Vagina (tissue), 2 donors: ENCODE data around the gene GRAMD1B. TPM values are rescaled to one million over a fixed set of nuclear protein-coding genes. Genes with fewer than 3 reads are reported as not detected.

Experiments
- DNase-seq, 2 donors: peaks; one replicate each; pipeline ENCODE4 v3.0.0-alpha.2; 2017; ENCODE audit errors: extremely low spot score in 2 of 2
- H3K27ac ChIP-seq: fragments of 200-600 bp; sonication (generic); one replicate; pipeline ENCODE4 v1.5.1; 2019
- H3K27me3 ChIP-seq: fragments of 200-600 bp; sonication (generic); one replicate; pipeline ENCODE4 v1.5.1; 2019
- H3K36me3 ChIP-seq, 2 donors: fragments of 200-600 bp; sonication (generic); one replicate each; pipeline ENCODE4 v1.5.1; 2017 to 2019
- H3K4me1 ChIP-seq: fragments of 200-600 bp; sonication (generic); one replicate; pipeline ENCODE4 v1.5.1; 2019
- H3K4me3 ChIP-seq, 2 donors: fragments of 200-600 bp; sonication (generic); 1 replicate in 1 of 2; 2 replicates in 1 of 2; pipeline ENCODE4 v1.5.1; 2016 to 2019
- H3K9me3 ChIP-seq: fragments of 200-600 bp; sonication (generic); one replicate; pipeline ENCODE4 v1.5.1; 2019
- POLR2A ChIP-seq, 2 donors: fragments of 450-650 bp; IDR thresholded peaks; one replicate each; pipeline ENCODE4 v1.6.1; 2017; ENCODE audit warnings: antibody characterized with exemption in 2 of 2, mild to moderate bottlenecking in 2 of 2, moderate library complexity in 2 of 2
- POLR2AphosphoS5 ChIP-seq, 2 donors: sonication (generic); formaldehyde crosslinking; IDR thresholded peaks; one replicate each; pipeline ENCODE4 v1.9.0; 2017; ENCODE audit warnings: antibody characterized with exemption in 2 of 2, mild to moderate bottlenecking in 2 of 2, low read depth in 1 of 2; ENCODE audit not compliant: insufficient read depth in 1 of 2
- intact Hi-C: fragments of 100-400 bp; cut with DNase I; formaldehyde crosslinking; loops from one replicate; pipeline ENCODE4 v1.15.1; 2023
- total RNA-seq: library from RNA; depleted of rRNA; stranded (reverse); fragments of >200 nt; gene quantifications from one replicate; pipeline ENCODE4 v1.2.3, GENCODE V29; 2016
- TF ChIP-seq, protein P1 (sequence below), 3 experiments: fragments of 450-650 bp in 2 of 3; fragments of 200-600 bp in 1 of 3; sonication (generic) in 1 of 3; IDR thresholded peaks; one replicate each; pipeline ENCODE4 v1.5.1; 2017 to 2019; ENCODE audit warnings: antibody characterized with exemption in 3 of 3, mild to moderate bottlenecking in 2 of 3, moderate library complexity in 2 of 3

GRAMD1B gene
- total RNA-seq, 1 donor from 2014 or later: 4.9 TPM

DNA sequence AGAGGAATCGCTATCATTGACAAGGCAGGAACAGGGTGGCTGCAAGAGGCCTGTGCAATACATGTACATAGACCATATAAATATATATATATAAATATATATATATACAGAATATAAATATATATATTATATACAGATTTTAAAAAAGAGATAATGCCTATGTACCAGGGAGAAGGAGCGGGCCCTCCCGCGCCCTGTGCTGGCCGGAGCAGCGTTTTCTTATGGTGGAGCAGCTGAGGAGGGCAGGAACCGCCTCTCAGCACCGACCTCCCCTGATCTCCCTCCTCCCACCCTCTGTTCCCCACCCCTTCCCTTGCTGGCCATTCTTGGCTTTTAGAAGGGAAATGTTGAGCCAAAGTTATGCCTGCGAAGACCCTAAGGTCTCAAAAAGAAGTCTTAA lies 192.5 kb downstream of the GRAMD1B start:
- intact Hi-C loops: no loop called here
- TF ChIP-seq POLR2AphosphoS5 (IDR thresholded peaks at IDR 0.05; ENCODE audit: insufficient read depth in 1 of 2, low read depth in 1 of 2) (no peak), POLR2A (IDR thresholded peaks at IDR 0.05) (no peak)
- TF ChIP-seq, protein P1, sequence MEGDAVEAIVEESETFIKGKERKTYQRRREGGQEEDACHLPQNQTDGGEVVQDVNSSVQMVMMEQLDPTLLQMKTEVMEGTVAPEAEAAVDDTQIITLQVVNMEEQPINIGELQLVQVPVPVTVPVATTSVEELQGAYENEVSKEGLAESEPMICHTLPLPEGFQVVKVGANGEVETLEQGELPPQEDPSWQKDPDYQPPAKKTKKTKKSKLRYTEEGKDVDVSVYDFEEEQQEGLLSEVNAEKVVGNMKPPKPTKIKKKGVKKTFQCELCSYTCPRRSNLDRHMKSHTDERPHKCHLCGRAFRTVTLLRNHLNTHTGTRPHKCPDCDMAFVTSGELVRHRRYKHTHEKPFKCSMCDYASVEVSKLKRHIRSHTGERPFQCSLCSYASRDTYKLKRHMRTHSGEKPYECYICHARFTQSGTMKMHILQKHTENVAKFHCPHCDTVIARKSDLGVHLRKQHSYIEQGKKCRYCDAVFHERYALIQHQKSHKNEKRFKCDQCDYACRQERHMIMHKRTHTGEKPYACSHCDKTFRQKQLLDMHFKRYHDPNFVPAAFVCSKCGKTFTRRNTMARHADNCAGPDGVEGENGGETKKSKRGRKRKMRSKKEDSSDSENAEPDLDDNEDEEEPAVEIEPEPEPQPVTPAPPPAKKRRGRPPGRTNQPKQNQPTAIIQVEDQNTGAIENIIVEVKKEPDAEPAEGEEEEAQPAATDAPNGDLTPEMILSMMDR (IDR thresholded peaks at IDR 0.05): no peak
- no peak for DNase-seq
- Histone ChIP-seq H3K4me1 (no peaks in the 10 kb centered on the region), H3K36me3 (no peaks in the 10 kb centered on the region), H3K9me3 (no peaks in the 10 kb centered on the region), H3K27ac (no peak overlapping the region), H3K4me3 (no peak overlapping the region), H3K27me3 (no peaks in the 10 kb centered on the region)

DNA sequence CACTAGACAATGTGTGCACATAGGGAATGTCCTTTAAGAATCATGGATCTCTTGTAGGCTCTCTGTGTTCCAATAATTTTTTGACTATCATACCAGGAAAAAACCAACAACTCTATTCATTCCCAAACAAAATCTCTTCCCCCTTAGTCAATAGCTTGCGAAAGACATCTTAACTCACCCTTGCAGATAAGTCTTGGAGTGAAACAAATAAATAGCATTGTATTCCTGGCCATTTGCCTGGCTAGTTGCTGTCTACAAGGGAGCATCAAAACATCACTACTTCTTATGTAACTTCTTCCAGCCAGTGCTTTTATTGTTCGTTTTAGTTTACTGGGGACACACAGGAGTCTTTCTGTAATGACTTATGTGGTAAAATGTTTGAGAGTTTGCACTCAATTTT lies 194.9 kb downstream of the GRAMD1B start:
- Histone ChIP-seq H3K36me3 (no peaks in the 10 kb centered on the region), H3K4me3 (no peak overlapping the region), H3K27ac (no peak overlapping the region), H3K9me3 (no peaks in the 10 kb centered on the region), H3K27me3 (no peaks in the 10 kb centered on the region), H3K4me1 (no peaks in the 10 kb centered on the region)
- intact Hi-C loops: no loop called here
- TF ChIP-seq POLR2AphosphoS5 (IDR thresholded peaks at IDR 0.05; ENCODE audit: insufficient read depth in 1 of 2, low read depth in 1 of 2) (no peak), POLR2A (IDR thresholded peaks at IDR 0.05) (no peak)
- TF ChIP-seq, protein P1 (IDR thresholded peaks at IDR 0.05): no peak
- DNase-seq: no peak

DNA sequence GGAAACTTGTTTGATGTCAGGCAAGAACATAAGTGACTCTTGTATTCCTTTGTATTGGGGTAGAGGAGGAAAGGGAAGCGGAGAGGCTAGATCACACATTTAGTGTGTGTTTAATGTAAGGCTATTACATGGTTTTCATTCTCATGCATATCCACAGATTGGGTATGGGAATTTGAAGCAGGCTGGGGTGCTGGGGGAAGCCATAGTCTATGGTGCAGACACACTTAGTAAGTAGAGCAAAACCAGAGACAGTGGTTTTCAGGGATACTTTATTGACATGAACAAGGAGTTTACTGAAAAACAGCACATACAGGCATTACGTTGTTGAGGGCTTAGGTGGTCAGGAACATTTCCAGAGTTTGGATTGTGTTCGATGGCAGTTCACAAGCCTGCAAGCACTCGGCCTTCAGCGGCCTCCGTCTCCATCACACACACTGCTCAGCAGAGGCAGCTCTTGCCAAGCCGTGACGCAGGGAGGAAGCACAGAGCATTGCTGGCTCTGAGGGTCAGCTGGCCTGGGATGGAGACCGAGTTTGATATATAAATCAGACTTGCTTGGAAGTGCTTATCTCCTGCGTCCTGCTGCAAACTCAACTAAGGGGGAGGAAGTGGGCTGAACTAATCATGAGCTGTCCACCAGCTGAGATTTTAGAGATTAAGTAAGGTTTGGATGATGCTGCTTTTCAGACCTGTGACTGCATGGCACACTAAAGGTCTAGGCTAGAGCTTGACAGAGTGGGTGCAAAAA lies 199.0 kb downstream of the GRAMD1B start:
- no peak overlapping the region for H3K27ac ChIP-seq
- intact Hi-C loops: no loop called here
- TF ChIP-seq, protein P1 (IDR thresholded peaks at IDR 0.05): no peak
- no peak for TF ChIP-seq POLR2A (IDR thresholded peaks at IDR 0.05)
- no peak for TF ChIP-seq POLR2AphosphoS5 (IDR thresholded peaks at IDR 0.05; ENCODE audit: insufficient read depth in 1 of 2, low read depth in 1 of 2)
- no peaks in the 10 kb centered on the region for H3K4me1 ChIP-seq
- H3K27me3 ChIP-seq: no peaks in the 10 kb centered on the region
- no peak for DNase-seq
- no peaks in the 10 kb centered on the region for H3K9me3 ChIP-seq
- H3K36me3 ChIP-seq: no peaks in the 10 kb centered on the region
- H3K4me3 ChIP-seq: no peak overlapping the region

DNA sequence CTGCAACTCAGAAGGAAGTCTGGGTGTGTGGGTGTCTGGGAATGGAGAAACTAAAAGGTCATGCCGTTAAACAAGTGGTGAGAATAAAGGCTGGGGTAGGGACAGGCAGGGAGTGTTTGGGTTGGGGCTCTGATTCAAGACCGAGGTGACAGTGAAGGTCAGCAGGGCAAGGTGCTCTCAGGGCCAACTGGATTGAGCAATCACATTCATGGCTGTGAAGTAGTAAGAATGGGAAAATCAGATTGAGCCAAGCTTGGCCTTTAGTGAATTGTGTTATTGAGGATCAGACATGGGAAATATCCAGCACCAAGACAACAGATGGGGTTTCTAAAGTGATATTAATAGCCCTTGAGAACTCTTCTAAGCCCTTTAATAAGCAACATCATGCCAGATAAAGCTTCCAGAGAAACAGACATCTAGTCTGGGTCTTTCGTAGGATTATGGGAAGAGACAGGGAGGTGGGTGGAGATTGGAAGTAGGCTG lies 200.1 kb downstream of the GRAMD1B start:
- Histone ChIP-seq H3K27me3 (no peaks in the 10 kb centered on the region), H3K9me3 (no peaks in the 10 kb centered on the region), H3K4me1 (no peaks in the 10 kb centered on the region), H3K27ac (no peak overlapping the region), H3K36me3 (no peaks in the 10 kb centered on the region), H3K4me3 (no peak overlapping the region)
- no peak for DNase-seq
- intact Hi-C loops: no loop called here
- TF ChIP-seq POLR2AphosphoS5 (IDR thresholded peaks at IDR 0.05; ENCODE audit: insufficient read depth in 1 of 2, low read depth in 1 of 2): no peak
- TF ChIP-seq, protein P1 (IDR thresholded peaks at IDR 0.05): no peak
- no peak for TF ChIP-seq POLR2A (IDR thresholded peaks at IDR 0.05)

DNA sequence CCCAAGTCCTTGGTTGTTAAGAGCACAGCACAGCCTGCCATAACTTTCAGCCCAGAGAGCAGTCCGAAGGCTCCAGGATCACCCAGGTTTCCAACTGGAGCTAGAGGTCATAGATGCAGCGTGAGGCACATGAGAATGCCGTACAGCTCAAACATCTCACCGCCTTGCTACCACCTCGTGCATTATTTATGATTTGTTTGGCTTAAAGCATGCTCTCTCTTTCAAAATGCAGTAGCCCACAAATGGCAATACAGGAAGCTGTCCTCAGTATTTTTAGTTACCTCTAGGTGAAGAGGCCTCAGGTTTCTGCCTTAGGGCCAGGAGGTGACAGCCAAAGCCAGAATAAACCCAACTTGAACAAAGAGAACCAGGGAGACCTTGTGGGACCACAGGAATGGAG lies 210.0 kb downstream of the GRAMD1B start:
- H3K9me3 ChIP-seq: no peaks in the 10 kb centered on the region
- no peak for DNase-seq
- intact Hi-C loops: no loop called here

More for the DNA sequence above, 210.0 kb downstream of the GRAMD1B start:
- TF ChIP-seq, protein P1 (IDR thresholded peaks at IDR 0.05): no peak
- TF ChIP-seq POLR2A (IDR thresholded peaks at IDR 0.05) (no peak), POLR2AphosphoS5 (IDR thresholded peaks at IDR 0.05; ENCODE audit: insufficient read depth in 1 of 2, low read depth in 1 of 2) (no peak)
- no peak overlapping the region for H3K27ac ChIP-seq
- no peaks in the 10 kb centered on the region for H3K4me1 ChIP-seq
- no peak overlapping the region for H3K4me3 ChIP-seq
- H3K27me3 ChIP-seq: no peaks in the 10 kb centered on the region
- H3K36me3 ChIP-seq: no peaks in the 10 kb centered on the region
